SU-DHL-6 (cell line): ENCODE results near the gene DCAKD.
A peak's percentile ranks its signal among the peaks of the same experiment; 100 is the strongest.

Source experiments
- H2AFZ ChIP-seq: fragments of 200-600 bp; sonication (generic); 2 replicates; pipeline ENCODE4 v1.6.1; 2014; ENCODE audit warnings: low read depth, mild to moderate bottlenecking, moderate library complexity, mixed read lengths, antibody characterized with exemption, low read length; ENCODE audit not compliant: severe bottlenecking
- H3F3A ChIP-seq: fragments of 200-600 bp; shearing (Covaris generic); 2 replicates; pipeline ENCODE4 v1.6.0; 2016; ENCODE audit warnings: antibody characterized with exemption, mild to moderate bottlenecking; ENCODE audit not compliant: insufficient read depth
- H3K27ac ChIP-seq: fragments of 200-600 bp; sonication (generic); 2 replicates; pipeline ENCODE4 v1.5.1; 2016; ENCODE audit warnings: low read depth, mild to moderate bottlenecking, low read length, moderate library complexity, mixed read lengths
- H3K27me3 ChIP-seq: fragments of 200-600 bp; sonication (generic), shearing (Covaris generic); 2 replicates; pipeline ENCODE4 v1.6.0; 2014; ENCODE audit warnings: mild to moderate bottlenecking, low read length
- H3K36me3 ChIP-seq: fragments of 200-600 bp; sonication (generic); 2 replicates; pipeline ENCODE4 v1.6.1; 2014; ENCODE audit warnings: mild to moderate bottlenecking, low read length, mixed read lengths
- H3K4me2 ChIP-seq: fragments of 300-600, 200-600 bp; shearing (Covaris generic), sonication (generic); 2 replicates; pipeline ENCODE4 v1.6.0; 2014; ENCODE audit warnings: low read length, low read depth, mild to moderate bottlenecking; ENCODE audit not compliant: poor library complexity, severe bottlenecking
- H3K4me3 ChIP-seq: fragments of 200-600 bp; sonication (generic); 2 replicates; pipeline ENCODE4 v1.5.1; 2014; ENCODE audit warnings: antibody characterized with exemption, low read length, mild to moderate bottlenecking, mixed read lengths; ENCODE audit not compliant: insufficient read depth, poor library complexity, severe bottlenecking
- H3K79me2 ChIP-seq: fragments of 200-600 bp; sonication (generic); 2 replicates; pipeline ENCODE4 v1.6.1; 2014; ENCODE audit warnings: mild to moderate bottlenecking, low read length, moderate library complexity; ENCODE audit not compliant: insufficient read depth
- H3K9ac ChIP-seq: fragments of 200-600 bp; sonication (generic); 2 replicates; pipeline ENCODE4 v1.7.0; 2014; ENCODE audit warnings: mild to moderate bottlenecking, low read length
- H3K9me2 ChIP-seq: fragments of 200-600 bp; sonication (generic); replicated peaks from 2 replicates; pipeline ENCODE4 v1.6.1; 2014; ENCODE audit warnings: low read length; ENCODE audit not compliant: insufficient read depth
- H3K9me3 ChIP-seq: fragments of 200-600 bp; sonication (generic); 2 replicates; pipeline ENCODE4 v1.6.1; 2014; ENCODE audit warnings: low read length, mixed read lengths; ENCODE audit not compliant: insufficient read depth
- H4K20me1 ChIP-seq: fragments of 200-600 bp; sonication (generic); 2 replicates; pipeline ENCODE4 v1.6.1; 2014; ENCODE audit warnings: low read depth, mild to moderate bottlenecking, antibody characterized with exemption, low read length, moderate library complexity, mixed read lengths
- EZH2phosphoT487 ChIP-seq: fragments of 200-600 bp; sonication (generic), shearing (Covaris generic); conservative IDR thresholded peaks from 2 replicates; pipeline ENCODE4 v1.6.1; 2018; ENCODE audit warnings: mild to moderate bottlenecking, antibody characterized with exemption, low read length, moderate library complexity, mixed read lengths
- TF ChIP-seq, protein P1 (sequence below): fragments of 200-600 bp; sonication (generic); IDR thresholded peaks from one replicate; pipeline ENCODE4 v1.5.1; 2017; ENCODE audit warnings: antibody characterized with exemption, mild to moderate bottlenecking, low read length, moderate library complexity; ENCODE audit not compliant: insufficient read depth, poor library complexity, severe bottlenecking

Gene DCAKD

DNA sequence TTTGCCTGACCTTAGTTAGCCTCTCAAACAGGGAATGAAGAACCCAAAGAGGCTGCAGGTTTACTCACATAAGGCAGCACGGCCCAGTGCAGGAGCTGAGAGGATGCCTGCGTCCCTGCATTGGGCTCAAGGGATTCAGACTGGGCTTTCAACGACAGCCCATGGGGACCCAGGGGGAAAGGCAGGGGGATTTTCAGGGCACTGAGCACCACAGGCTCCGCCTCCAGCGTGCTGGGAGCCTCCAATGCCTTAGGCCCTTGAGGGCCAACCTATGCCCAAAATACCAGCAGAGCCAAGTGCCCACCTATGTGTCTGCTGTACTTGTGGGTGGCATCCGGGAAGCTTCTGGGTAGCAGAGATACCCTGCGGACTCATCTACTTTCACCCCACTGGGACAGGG is 22.3 kb downstream of the DCAKD start:
- Histone ChIP-seq H3K79me2 (no peaks in the 10 kb centered on the region), H3K36me3 (no peaks in the 10 kb centered on the region), H3K27ac (no peak overlapping the region), H2AFZ (no peak overlapping the region), H3K27me3 (no peaks in the 10 kb centered on the region), H3K4me3 (no peak overlapping the region), H3F3A (no peaks in the 10 kb centered on the region), H3K9me2 (no peaks in the 10 kb centered on the region), H4K20me1 (no peaks in the 10 kb centered on the region), H3K4me2 (no peak overlapping the region), H3K9ac (no peak overlapping the region), H3K9me3 (no peaks in the 10 kb centered on the region)
- no peak for TF ChIP-seq EZH2phosphoT487

DNA sequence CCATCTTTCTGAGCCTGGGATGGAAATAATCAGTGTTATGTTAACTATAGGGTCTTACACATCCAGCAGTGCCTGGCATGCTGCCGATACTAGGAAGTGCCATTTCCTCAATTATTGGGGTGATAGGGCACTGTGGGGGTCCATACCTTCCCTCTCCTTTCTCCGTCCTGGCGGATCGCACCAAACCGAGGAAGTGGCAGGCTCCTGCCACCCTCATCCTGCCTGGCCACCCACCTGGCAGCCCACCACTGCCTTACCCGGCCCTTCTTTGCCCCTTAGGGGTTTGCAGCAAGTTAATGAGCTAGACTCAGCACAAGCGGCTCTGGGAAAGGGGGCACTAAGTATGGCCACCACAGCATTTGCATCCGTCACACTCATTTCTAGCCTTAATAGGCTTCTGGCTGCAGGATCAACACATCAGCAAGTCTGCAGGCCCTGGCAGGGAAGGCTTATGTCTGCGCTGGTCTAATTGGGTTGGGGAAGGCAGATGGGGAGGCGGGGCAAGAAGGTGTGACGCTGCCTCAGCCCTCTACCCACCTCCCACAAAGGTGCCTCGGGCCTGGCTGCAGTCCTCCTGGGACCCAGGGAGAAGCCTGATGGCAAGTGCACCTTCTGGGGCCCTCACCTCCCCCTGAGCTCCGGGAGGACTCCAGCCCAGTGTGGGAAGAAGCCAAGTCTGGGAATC is 28.6 kb downstream of the DCAKD start:
- Histone ChIP-seq H3K9ac (no peak overlapping the region), H2AFZ (no peak overlapping the region), H3K4me2 (no peak overlapping the region), H3F3A (no peaks in the 10 kb centered on the region), H3K27me3 (no peaks in the 10 kb centered on the region), H3K27ac (no peak overlapping the region), H3K79me2 (no peaks in the 10 kb centered on the region), H3K9me3 (no peaks in the 10 kb centered on the region), H3K4me3 (no peak overlapping the region), H3K36me3 (no peaks in the 10 kb centered on the region), H4K20me1 (no peaks in the 10 kb centered on the region), H3K9me2 (no peaks in the 10 kb centered on the region)
- TF ChIP-seq EZH2phosphoT487 = no peak
- TF ChIP-seq, protein P1, sequence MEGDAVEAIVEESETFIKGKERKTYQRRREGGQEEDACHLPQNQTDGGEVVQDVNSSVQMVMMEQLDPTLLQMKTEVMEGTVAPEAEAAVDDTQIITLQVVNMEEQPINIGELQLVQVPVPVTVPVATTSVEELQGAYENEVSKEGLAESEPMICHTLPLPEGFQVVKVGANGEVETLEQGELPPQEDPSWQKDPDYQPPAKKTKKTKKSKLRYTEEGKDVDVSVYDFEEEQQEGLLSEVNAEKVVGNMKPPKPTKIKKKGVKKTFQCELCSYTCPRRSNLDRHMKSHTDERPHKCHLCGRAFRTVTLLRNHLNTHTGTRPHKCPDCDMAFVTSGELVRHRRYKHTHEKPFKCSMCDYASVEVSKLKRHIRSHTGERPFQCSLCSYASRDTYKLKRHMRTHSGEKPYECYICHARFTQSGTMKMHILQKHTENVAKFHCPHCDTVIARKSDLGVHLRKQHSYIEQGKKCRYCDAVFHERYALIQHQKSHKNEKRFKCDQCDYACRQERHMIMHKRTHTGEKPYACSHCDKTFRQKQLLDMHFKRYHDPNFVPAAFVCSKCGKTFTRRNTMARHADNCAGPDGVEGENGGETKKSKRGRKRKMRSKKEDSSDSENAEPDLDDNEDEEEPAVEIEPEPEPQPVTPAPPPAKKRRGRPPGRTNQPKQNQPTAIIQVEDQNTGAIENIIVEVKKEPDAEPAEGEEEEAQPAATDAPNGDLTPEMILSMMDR = no peak

DNA sequence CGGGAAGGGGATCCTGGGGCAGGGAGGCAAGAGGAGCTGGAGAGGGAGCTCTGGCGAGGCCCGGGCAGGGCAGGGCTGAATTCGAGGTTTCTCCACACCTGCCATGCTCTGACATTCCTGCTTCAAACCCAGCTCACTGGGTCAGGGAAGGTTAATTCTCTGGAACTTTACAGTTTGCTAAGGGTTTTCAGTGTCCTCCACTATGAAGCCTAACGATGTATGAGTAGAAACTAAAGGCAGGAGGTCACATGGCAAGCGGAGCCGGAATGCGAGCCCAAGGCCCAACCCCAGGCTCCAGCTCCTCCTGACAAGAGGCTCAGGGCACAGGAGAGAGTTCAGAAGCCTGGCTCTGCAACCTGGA is 29.2 kb downstream of the DCAKD start:
- Histone ChIP-seq H3K27ac (no peak overlapping the region), H3K9me3 (no peaks in the 10 kb centered on the region), H3K4me2 (no peak overlapping the region), H3K4me3 (no peak overlapping the region), H2AFZ (no peak overlapping the region), H3K27me3 (no peaks in the 10 kb centered on the region), H4K20me1 (no peaks in the 10 kb centered on the region), H3K9ac (no peak overlapping the region), H3F3A (no peaks in the 10 kb centered on the region), H3K79me2 (no peaks in the 10 kb centered on the region), H3K9me2 (no peaks in the 10 kb centered on the region), H3K36me3 (no peaks in the 10 kb centered on the region)
- no peak for TF ChIP-seq EZH2phosphoT487
- TF ChIP-seq, protein P1 = no peak

DNA sequence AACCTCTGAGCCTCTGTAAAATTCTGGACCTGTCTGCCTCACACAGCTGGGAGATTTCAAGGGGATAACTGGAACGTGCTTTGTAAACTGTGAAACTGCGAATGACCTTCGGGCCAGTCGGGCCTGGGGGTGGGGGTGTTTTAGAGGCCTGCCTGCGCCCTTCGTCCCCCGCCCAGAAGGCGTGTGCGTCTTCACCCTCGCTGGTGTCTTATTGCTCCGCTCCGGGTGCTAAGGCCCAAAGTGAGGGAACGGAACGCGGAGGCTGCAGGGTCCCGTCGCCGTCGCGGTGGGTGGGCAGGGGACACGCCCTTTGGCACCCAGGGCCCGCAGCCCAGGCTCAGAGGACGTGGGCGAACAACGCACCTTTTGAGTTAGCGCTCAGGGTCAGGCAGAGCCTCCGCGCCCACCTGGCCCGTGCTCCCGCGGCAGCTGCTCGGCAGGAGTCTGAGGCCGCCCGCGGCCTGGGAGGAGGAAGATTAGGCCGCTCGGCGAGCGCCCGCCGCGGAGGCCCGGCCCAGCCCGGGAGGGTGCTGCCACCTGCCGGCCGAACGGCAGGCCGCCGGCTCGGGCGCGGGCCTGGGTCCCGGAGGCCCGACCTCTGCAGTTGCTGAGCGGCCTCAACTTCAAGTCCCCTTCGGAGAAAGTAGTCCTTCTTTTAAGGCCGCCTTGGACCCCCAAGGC is 29.7 kb downstream of the DCAKD start:
- no peaks in the 10 kb centered on the region for H3K9me2 ChIP-seq

More for the DNA sequence above, 29.7 kb downstream of the DCAKD start:
- H3F3A ChIP-seq = no peaks in the 10 kb centered on the region
- no peaks in the 10 kb centered on the region for H3K79me2 ChIP-seq
- H2AFZ ChIP-seq = no peak overlapping the region
- H3K9ac ChIP-seq = no peak overlapping the region
- TF ChIP-seq, protein P1 = peak; percentile 88
- TF ChIP-seq EZH2phosphoT487 = no peak
- no peaks in the 10 kb centered on the region for H3K9me3 ChIP-seq
- H3K4me3 ChIP-seq = no peak overlapping the region
- H4K20me1 ChIP-seq = no peaks in the 10 kb centered on the region
- H3K27ac ChIP-seq = no peak overlapping the region
- no peak overlapping the region for H3K4me2 ChIP-seq
- no peaks in the 10 kb centered on the region for H3K36me3 ChIP-seq
- H3K27me3 ChIP-seq = no peaks in the 10 kb centered on the region
